Globus pallidus (tissue), 1 donor: ENCODE measurements around the gene FTMT.
"Not testable (repeated sequence)": the region's sequence is repeated elsewhere in the genome, so short reads cannot be mapped to it uniquely, and the experiment has no call there.

ENCODE experiments used
- DNase-seq: peaks from one replicate; pipeline ENCODE4 v3.0.0-alpha.2; 2015; ENCODE audit warnings: low spot score

FTMT gene

GRCh38 chr5:121851643-121852574 lies at the start of gene FTMT:
Gene FTMT (plus strand): TSS chr5:121851882. CDS start chr5:121851964, 82 bp downstream.
- no peak for DNase-seq

- not testable (repeated sequence) for DNase-seq
Measured at GRCh38 chr5:121805251-121805650, 46.4 kb upstream of the FTMT start.

GRCh38 chr5:121805911-121806310 lies 45.8 kb upstream of the FTMT start:
- DNase-seq, result no peak

GRCh38 chr5:121816164-121816563 lies 35.5 kb upstream of the FTMT start:
- DNase-seq, result no peak

GRCh38 chr5:121819682-121820261 lies 31.9 kb upstream of the FTMT start:
- no peak for DNase-seq

GRCh38 chr5:121833617-121834016 lies 18.1 kb upstream of the FTMT start:
- no peak for DNase-seq

GRCh38 chr5:121834021-121834420 lies 17.7 kb upstream of the FTMT start:
- DNase-seq, result no peak

- DNase-seq, result no peak
Measured at GRCh38 chr5:121841892-121842291, 9.8 kb upstream of the FTMT start.

GRCh38 chr5:121850272-121850671 lies 1.4 kb upstream of the FTMT start:
- DNase-seq, result no peak

GRCh38 chr5:121853850-121854249 lies 2.2 kb downstream of the FTMT start:
- no peak for DNase-seq

GRCh38 chr5:121862801-121863200 lies 11.1 kb downstream of the FTMT start:
- DNase-seq, result no peak

GRCh38 chr5:121863753-121864285 lies 12.1 kb downstream of the FTMT start:
- no peak for DNase-seq

GRCh38 chr5:121867403-121867802 lies 15.7 kb downstream of the FTMT start:
- no peak for DNase-seq

- no peak for DNase-seq
Measured at GRCh38 chr5:121870489-121870888, 18.8 kb downstream of the FTMT start.

- DNase-seq, result no peak
Measured at GRCh38 chr5:121872856-121873255, 21.2 kb downstream of the FTMT start.

- no peak for DNase-seq
Measured at GRCh38 chr5:121873409-121873808, 21.7 kb downstream of the FTMT start.

GRCh38 chr5:121885630-121886029 lies 33.9 kb downstream of the FTMT start:
- DNase-seq, result no peak

- DNase-seq, result no peak
Measured at GRCh38 chr5:121887727-121888126, 36.0 kb downstream of the FTMT start.

GRCh38 chr5:121890297-121890858 lies 38.7 kb downstream of the FTMT start:
- no peak for DNase-seq

- no peak for DNase-seq
Measured at GRCh38 chr5:121897341-121897740, 45.7 kb downstream of the FTMT start.

- DNase-seq, result no peak
Measured at GRCh38 chr5:121899346-121899745, 47.7 kb downstream of the FTMT start.
